Embryonic facial prominence (tissue), 1 donor: Measurements from ENCODE around the gene RCAN1.
"Not testable (repeated sequence)": the region's sequence is repeated elsewhere in the genome, so short reads cannot be mapped to it uniquely, and the experiment has no call there.

Source experiments
- DNase-seq: peaks from one replicate; pipeline ENCODE4 v3.0.0-alpha.2; 2016; ENCODE audit errors: extremely low spot score

The RCAN1 gene

DNA sequence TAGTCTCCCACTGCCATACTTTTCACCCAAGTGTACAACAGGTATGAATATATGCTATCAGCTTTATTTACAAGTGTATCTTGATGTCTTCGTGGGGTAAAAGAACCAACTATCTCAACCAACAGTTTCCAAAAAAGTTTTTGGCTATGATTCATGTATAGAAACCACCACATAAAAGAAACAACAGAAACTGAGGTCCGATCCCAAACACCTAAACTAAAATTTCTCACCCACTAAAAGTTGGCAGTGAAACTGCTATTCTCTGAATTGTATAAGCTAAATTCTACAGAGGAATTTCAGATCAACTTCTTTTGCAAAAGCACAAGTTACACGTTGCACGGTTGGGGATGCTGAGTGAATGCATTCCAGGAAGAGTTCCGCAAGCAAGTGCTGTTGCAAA lies 97.9 kb downstream of the RCAN1 start:
- no peak for DNase-seq

DNA sequence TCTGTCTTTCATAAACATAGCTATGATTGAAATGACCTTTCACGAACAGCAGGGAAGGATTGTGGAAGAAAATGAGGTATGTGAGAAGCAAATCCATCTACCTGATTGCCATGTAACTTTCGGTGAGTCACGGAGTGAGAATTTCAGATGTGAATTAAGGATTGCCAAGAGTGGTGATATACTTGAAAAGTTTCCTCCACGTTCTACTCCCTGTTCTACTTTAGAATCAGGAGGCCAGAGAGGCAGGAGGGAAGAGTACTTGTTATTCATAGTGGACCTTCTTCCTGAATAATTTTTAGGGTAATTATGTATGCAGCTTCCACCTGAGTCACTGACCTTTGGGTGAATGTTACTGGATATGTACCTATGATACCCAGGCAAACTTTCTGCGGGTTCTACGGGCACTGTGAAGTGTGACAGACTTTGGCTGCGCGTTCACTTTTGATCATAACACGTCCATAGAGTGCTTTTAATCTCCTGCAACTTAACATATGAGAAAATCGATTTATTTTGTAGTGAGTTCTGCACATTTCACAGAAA lies 100.3 kb downstream of the RCAN1 start:
- no peak for DNase-seq

DNA sequence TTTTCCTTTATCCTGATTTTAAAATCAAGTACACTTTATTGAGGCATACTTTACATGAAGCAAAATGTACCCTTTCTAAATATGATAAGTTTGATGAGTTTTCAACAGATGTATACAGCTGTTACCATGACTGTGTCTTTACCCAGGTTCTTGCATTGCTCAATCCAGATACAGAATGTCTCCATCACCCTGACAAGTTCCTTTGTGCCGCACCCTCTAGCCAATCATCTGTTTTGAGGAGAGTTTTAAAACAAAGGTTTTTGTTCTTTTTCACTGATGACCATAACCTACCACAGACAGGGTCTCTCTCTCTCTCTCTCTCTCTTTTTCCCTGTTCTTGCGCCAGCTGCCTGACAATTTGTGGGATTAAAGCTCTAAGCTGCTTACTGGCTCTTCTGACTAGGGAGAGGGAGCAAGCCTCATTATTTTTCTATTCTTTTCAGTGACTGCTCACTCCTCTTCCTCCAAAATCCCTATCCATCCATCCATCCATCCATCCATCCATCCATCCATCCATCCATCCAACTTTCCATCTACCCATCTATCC lies 101.7 kb downstream of the RCAN1 start:
- DNase-seq, result no peak

DNA sequence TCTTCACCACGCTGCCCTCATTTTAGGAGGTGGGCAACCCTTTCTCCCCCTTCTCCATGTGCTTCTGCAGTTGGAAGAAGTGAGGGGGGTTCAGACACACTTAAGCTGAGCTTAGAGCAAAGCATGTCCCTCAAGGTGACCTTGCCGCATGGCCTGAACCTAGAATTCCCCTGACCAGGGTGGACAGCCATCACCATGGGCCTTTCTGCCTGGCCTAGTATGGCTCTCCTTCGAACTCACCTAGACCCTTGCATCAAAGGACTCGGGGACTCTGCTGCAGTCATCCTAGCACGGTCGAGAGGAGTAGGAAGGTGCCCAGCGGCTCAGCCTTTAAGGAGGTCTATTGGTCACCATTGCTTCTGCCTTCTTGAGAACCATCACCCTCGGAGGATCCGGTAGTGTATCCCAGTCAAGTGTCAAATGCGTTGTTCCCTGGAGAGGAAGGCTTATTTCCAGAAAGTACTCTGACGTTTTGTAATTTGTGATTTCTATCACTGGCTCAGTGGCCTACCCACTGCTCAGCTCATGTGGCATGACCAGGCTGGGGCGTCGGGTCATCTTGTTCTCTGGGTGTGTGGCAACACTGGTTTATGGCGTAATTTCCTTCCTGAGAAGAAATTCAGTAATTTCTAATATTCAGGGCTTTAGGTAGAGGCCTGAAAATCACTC lies 103.0 kb downstream of the RCAN1 start, which contains the start of gene KCNE1:
TSS of gene KCNE1 (minus strand) at position 424 of the 669 bp plus-strand sequence. CDS start 62,576 bp downstream, outside the sequence.
- DNase-seq, result no peak

DNA sequence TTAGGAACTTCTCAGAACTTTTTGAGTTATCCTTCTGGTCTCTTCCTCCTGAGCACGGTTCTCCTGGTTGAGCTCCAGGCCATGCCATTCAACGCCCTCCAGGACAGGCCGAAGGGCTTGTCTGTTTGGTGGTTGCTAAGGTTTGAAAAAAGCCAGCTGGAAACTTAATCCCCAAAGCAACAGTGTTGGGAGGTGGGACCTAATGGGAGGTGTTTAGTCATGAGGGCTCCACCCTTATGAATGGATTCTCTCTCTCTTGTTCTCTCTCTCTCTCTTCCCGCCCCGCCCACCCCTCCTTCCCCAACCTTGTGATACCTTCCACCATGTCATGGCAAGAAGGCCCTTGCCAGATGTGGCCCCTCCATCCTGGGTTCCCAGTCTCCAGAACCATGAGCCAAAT lies 103.7 kb downstream of the RCAN1 start:
- no peak for DNase-seq

DNA sequence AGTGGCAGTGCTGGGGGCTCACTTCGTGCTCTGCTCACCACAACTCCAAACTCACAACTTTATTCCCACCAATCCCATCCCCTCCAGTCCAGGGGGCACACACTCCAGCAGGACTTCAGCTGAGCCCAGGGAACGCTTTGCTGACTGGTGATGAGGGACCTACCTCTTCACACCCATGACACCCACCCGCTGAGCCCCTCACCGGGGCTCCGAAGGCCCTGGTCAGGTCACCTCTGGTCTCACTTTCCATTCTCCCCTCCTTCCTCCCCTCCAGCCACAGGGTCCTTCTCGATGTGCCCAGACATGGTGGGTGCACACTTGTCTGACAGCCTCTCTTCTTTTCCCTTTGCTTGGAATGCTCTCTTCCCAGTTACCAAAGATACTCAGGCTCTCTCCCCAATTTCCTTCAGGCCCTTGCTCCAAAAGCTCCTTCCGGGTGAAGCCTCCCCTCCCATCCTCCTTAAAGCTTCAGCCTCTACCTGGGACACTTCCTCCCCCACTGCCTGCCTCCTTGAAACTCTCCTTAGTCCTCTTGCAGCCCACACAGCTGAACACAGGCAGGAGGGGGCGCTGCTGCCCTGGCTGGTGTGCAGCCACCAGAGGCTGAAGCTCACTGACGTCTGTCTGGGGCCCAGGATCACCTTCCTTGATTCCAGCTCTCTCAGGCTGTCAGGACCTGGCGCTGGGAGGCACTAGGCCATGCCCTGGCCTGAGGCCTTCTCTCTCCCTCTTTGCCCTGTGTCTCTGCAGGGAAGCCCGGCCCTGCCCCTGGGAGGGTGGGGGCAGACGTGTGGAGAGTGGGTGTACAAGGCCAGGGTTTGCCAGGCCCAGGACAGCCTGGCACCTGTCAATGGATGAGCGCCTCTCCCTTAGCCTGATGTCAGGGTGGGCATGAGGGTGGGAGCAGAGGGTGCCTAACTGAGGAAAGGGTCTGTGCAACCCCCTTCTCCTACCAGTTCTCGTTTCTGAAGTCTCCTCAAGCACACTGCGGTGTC lies 104.5 kb downstream of the RCAN1 start:
- DNase-seq, result no peak

DNA sequence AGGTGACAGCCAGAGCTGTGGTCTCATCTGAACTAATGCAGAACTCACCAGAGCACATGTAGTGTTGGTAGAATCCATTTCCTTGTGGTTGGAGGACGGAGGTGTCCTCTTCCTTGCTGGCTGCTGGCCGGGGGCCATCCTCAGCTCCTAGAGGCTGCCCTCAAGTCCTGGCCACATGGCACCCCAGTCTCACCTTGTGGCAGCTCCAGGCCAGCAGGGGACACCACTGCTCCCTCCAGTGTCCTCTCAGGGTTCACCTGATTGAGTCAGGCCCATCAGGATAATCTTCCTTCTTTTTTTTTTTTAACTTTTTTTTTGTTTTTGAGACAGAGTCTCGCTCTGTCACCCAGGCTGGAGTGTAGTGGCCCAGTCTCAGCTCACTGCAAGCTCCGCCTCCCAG lies 105.8 kb downstream of the RCAN1 start:
- DNase-seq, result no peak

DNA sequence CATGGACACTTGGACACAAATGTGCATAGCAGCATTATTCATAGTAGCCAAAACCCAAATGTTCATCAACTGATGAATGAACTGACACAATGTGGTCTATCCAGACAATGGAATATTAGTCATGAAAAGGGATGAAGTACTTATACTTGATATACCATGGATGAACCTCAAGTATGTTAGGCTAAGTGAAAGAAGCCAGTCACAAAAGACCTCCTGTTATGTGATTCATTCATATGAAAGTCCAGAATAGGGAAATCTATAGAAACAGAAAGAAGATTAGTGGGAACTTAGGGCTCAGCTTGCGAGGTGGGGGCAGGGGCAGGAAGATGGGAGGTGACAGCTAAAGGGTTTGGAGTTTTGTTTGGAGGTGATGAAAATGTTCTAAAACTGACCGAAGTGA lies 110.3 kb downstream of the RCAN1 start:
- DNase-seq, result no peak

DNA sequence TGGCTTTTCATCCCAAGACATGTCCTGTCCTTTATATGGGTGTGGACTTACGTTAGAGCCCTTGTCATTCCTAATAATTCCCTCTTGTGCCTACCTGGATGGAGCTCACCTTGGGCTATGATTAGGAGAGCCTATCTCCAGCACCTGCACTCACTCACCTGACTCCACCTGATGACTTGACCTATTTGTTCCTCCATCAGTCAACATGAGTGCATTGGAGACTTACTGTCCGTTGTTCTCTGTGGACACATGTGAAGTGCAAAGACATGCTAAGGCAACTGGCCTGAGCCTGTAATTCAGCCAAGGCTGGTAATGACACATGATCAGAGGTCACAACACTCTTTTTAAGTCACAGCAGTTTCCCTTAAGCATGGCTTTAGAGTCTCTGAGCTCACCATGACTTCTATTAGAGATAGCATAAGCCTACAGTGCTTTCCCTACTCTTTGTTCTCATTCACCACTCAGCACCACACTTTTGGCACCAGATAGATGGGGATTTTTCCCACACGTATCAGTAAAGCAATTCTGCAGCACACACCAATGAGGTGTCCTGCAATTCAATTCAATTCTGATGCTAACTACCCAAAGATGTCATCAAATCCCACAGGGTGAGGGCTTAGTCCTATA lies 112.3 kb downstream of the RCAN1 start:
- DNase-seq, result no peak

DNA sequence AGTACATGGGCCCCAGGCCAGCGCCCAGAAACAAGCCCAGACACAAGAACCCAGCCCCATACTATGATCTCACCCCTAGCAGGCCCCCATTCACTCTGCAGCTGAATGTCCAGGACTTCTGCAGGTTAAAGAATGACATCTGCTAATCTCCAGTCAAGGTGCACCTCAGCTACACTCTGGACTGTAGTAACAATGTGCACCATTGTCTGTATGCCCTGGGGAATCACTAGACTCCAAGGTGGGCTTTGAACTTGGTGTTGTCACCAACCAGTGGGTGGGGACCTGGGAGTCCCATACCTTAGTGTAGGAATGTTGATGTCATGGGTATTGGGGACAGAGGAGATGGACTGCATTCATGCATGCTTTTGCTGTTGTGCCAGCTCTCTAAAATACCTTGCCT lies 113.2 kb downstream of the RCAN1 start:
- no peak for DNase-seq

DNA sequence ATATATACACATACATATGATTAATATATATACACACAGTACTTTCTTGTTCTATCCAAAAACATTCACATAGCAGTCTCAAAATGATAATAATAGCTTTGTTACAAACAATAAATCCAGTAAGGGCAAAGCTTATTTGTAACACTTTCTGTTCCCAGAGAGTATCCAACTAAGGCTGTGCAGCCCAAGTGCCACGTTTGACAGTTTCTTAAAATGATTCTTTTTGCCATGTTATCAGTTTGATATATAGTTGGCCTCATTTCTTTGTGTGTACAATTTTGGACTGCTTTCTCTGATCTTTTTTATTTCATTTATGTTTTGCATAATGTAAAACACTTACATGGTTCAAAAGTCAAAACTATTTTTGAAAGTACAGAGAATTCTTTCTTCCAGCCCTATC lies 114.7 kb downstream of the RCAN1 start:
- DNase-seq, result no peak

DNA sequence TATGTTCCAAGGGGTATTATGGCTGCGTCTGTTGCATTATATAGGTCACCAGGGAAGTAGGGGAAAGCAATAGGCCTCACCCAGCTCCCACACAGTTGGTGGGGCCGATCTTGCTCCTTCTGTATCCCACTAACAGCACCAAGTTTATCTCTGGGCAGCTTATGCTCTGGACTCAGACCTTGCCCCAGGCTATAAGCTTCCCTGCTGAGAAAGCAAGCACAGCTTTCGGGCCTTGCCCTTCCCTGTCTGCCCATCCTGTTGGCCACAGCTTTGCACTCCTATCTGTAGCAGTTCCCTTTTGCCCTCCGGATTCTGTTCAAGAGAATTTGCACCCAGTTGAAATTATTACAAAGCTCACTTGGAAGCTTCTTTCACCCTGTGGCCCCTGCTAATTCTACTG lies 115.8 kb downstream of the RCAN1 start:
- DNase-seq, result no peak

DNA sequence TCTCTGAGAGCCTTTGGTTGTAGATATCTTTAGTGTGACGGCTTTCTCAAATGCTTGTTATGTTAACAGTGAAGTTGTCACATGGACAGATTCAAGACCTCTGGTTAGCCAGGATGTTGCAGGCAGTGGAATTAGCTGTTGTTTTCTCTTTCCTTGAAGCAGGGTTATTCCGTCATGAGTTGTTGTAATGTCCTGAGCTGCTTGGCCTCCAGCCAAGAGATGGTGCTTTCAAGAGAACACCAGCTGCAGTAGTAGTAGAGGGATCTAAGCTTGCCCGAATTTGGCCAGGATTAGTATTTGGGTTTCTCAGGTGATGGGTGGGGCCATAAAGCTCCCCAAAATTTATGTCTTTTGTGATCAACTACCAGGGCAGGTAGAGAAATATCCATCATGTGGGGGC lies 116.3 kb downstream of the RCAN1 start:
- no peak for DNase-seq

DNA sequence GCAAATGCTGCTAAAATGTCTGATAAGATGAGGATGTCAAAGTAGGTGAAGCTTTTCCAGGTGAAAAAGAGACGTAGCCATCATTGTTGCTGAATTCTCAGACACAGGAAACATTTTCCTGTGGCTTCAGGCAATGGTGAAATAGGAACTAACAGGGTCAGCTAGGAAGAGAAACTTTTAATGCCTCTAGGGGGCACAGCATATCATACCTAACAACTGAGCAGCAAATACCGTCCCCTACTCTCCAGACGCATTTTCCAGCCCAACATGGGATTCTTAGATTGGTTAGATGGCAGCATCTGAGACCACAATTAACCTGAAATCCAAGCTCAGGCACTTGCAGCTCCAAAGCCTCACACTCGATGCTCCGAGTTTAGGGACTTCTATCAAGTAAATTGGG lies 131.1 kb downstream of the RCAN1 start:
- DNase-seq, result not testable (repeated sequence)

DNA sequence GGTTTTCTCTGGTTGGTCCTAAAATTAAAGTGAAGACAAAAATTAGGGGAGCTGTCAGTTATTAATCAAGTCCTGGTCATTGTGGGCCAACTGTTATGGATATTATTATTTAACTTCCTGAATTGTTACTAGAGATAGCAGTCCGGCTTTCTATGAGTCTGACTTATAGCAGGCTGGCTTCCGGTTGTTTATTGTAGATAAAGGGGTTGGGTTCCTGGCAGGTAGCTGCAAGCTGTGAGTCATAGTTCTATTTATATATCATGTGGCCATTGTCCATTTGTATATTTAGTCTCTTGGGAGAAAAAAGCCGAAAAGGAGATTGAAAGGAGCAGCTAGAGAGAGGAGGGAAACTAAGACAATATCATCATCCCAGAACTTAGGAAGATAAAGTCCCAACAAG lies 131.5 kb downstream of the RCAN1 start:
- DNase-seq, result not testable (repeated sequence)

DNA sequence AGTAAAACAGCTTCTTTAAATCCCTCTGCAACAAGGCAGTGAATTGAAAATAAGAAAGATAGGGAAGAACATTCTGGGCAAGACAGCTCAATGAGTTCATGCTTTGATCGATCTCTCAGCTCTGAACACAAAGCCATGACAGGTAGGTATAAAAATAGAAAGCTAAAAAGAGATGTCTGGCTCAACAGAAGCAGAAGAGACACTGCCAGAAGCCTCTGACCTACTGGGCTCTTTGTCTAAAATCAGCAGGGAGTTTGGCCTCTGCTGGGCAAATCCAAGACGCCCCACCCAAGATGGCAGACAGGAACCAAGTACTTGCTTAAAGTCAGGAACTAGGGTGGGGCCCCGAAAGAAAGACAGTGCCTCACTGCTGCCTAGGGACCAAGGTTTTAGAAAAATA lies 147.6 kb downstream of the RCAN1 start:
- not testable (repeated sequence) for DNase-seq
